Fibroblast of pulmonary artery (primary cell): ENCODE measurements around the gene LCN15.
"Not testable (repeated sequence)": the region's sequence is repeated elsewhere in the genome, so short reads cannot be mapped to it uniquely, and the experiment has no call there.

Experiments used
- DNase-seq: peaks from one replicate; pipeline ENCODE4 v3.0.0-alpha.2; 2010; ENCODE audit warnings: low read depth
- H3K4me3 ChIP-seq: replicated peaks from 2 replicates; pipeline ENCODE4 v1.5.1; 2011; ENCODE audit warnings: low read depth, mild to moderate bottlenecking, control low read depth, low read length, moderate library complexity
- TF ChIP-seq, protein P1 (sequence below): IDR thresholded peaks from 2 replicates; pipeline ENCODE4 v1.5.1; 2011; ENCODE audit warnings: mild to moderate bottlenecking, control low read depth, low read length, inconsistent platforms; ENCODE audit errors: missing control alignments

LCN15 gene

DNA sequence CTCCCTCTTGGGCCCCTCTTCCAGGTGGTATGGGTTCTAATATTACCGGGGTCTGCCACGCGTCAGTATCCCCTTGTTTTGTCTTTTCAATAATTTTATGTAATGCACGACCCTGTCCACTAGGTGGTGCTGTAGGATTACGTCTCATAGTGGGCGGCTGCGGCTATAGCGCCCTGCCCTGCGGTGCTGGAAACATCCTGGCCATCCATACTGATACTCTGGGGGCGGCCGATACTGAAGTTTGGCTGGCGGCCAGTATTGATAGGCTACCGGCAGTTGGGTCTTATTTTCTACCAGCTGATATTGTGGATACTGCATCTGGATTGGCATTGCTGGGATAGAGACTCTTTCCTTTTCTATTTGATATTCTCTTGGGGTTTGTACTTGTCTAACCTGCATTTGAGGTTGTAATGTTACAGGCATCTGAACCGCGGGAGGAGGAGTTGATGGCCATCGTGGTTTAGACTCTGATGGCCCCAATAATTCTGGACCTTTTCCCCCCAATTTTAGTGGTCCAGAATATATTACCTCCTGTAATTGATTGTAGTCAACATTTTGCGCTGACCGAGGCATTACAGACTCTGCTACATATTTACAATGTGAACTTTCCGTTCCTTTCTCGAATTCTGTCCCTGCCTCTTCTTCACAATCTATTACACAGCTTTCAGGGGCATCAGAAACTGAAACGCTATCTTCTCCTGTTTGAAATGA lies 23.5 kb upstream of the LCN15 start:
- H3K4me3 ChIP-seq = no peak overlapping the region
- peak; percentile 68 for DNase-seq
- TF ChIP-seq, protein P1, sequence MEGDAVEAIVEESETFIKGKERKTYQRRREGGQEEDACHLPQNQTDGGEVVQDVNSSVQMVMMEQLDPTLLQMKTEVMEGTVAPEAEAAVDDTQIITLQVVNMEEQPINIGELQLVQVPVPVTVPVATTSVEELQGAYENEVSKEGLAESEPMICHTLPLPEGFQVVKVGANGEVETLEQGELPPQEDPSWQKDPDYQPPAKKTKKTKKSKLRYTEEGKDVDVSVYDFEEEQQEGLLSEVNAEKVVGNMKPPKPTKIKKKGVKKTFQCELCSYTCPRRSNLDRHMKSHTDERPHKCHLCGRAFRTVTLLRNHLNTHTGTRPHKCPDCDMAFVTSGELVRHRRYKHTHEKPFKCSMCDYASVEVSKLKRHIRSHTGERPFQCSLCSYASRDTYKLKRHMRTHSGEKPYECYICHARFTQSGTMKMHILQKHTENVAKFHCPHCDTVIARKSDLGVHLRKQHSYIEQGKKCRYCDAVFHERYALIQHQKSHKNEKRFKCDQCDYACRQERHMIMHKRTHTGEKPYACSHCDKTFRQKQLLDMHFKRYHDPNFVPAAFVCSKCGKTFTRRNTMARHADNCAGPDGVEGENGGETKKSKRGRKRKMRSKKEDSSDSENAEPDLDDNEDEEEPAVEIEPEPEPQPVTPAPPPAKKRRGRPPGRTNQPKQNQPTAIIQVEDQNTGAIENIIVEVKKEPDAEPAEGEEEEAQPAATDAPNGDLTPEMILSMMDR = peak; percentile 65

DNA sequence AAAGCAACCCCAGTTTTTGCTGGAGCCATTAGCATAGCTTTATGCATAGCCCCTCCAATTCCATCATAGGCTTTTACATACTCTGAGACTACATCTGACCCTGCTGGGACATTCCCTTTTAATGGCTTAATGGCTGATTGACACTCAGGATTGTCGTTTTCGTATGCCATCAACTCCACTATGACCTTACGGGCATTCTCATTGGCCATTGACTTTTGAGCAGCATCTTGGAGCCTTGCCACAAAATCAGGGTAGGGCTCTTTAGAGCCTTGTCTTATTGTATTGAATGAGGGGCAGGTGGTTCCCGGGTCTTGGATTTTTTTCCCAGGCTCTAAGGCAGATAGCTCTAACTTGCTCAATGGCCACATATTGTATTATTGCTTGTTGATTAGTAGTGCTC lies 22.7 kb upstream of the LCN15 start:
- not testable (repeated sequence) for DNase-seq, H3K4me3 ChIP-seq

DNA sequence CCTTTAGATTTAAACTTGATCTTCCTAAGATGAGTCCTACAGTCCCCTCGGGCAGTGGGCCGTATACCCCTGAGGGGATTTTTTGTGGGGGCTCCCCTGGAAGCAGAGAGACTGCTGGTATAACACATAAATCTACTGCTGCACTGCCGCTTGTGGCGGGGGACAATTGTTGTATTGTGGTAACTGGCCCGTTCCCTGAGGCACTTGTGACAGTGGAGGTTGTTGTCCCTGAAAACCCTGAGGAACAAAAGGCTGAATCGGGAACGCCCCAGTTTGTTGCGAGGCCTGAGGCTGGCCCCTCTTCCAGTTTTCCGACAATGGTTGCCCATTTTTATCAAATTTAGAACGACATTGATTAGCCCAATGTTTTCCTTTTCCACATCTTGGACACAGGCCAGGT lies 22.1 kb upstream of the LCN15 start:
- DNase-seq = no peak
- TF ChIP-seq, protein P1 = no peak
- H3K4me3 ChIP-seq = no peak overlapping the region

DNA sequence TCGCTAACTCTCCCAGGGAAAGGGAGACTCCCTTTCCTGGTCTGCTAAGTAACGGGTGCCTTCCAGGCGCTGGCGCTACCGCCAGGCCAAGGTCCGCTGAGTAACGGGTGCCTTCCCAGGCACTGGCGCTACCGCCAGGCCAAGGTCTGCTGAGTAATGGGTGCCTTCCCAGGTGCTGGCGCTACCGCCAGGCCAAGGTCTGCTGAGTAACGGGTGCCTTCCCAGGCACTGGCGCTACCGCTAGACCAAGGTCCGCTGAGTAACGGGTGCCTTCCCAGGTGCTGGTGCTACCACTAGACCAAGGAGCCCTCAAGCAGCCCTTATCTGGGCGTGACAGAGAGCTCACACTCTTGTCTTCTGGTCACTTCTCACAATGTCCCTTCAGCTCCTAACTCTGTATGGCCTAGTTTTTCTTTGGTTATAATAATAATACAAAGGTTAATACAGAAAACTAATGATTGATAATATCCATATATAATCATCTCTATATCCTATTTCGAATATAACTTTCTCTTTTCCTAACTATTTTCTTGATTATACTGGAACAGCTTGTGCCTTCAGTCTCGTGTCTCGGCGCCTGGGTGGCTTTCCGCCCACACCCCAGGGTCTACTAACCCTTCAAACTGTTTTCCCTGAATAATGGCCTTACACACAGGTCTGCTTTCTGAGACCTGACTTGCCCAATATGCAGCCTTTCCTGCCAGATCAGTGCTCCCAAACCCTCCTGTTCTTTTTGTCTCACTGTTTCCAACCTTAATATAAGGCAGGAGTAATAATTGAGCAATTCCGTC lies 21.4 kb upstream of the LCN15 start:
- not testable (repeated sequence) for DNase-seq, H3K4me3 ChIP-seq

DNA sequence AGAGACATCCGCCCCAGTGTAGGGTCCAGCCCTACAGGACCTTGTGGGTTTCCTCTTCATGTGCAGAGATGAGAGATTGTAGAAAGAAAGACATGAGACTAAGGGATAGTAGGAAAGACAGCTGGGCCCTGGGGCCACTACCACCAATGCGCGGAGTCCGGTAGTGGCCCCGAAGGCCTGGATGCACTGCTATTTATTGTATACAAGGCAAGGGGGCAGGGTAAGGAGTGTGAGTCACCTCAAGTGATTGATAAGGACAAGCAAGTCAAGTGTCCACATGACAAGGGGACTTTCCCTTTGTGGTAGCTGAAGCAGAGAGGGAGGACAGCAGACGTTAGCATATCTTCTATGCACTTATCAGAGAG lies 20.7 kb upstream of the LCN15 start:
- no peak overlapping the region for H3K4me3 ChIP-seq
- TF ChIP-seq, protein P1 = no peak
- no peak for DNase-seq

DNA sequence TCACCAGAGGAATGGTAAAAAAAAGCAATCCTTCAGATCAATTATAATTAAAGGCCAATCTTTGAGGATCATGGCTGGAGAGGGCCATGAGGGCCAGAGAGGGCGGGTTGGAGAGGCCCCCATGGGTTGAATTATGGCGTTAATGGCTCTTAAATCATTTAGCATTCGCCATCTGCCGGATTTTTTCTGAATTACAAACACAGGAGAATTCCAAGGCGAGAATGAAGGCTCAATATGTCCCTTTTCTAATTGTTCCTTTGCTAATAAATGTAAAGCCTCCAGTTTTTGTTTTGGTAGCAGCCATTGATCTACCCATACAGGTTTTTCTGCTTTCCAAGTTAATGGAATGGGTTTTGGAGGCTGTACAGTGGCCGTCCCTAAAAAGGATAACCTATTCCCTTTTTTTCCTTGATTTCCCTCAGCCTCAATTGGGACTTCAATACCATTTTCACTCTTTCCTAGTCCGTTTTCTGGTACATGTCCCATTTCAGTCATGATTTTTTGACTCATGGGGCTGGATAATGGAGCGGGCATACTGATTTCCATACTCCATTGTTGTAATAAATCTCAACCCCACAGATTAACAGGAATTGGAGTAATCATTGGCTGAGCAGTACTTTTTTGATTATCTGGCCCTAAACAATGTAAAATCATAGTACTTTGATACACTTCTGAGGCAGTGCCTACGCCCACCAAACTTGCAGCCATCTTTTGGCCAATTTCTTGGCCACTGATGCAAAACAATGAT lies 20.1 kb upstream of the LCN15 start:
- TF ChIP-seq, protein P1 = peak; percentile 22
- no peak for DNase-seq
- H3K4me3 ChIP-seq = no peak overlapping the region

DNA sequence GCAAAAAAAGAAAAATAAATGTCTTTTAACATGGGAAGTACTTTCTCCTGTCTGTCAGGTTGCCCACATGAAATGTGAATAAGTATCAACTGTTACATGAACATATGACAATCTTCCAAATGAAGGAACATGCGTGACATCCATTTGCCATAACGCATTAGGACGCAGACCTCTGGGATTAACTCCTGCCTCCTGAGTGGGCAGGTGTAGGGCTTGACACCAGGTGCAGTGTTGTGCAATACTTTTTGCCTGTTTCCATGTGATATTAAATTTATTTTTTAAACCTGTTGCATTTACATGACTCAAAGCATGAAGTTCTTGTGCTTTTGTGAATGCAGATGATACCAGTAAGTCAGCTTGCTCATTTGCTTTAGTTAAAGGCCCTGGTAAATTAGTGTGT lies 18.1 kb upstream of the LCN15 start:
- DNase-seq = no peak
- TF ChIP-seq, protein P1 = no peak
- H3K4me3 ChIP-seq = no peak overlapping the region
